Sigmoid colon (tissue), 3 donors: Measurements from ENCODE around the gene IPMK.

Source experiments
- CTCF ChIP-seq, 4 experiments: fragments of 450-650 bp in 3 of 4; fragments of 200-600 bp in 1 of 4; IDR thresholded peaks; one replicate each; pipeline ENCODE4 v1.5.1; 2016 to 2019; ENCODE audit warnings: antibody characterized with exemption in 4 of 4, mild to moderate bottlenecking in 3 of 4, moderate library complexity in 2 of 4
- POLR2A ChIP-seq, 2 donors: fragments of 450-650 bp; IDR thresholded peaks; one replicate each; pipeline ENCODE4 v1.6.1; 2016; ENCODE audit warnings: antibody characterized with exemption in 2 of 2, mild to moderate bottlenecking in 2 of 2, moderate library complexity in 2 of 2

GRCh38 chr10:58175990-58176900 is 91.4 kb downstream of the IPMK start:
- no peak for TF ChIP-seq POLR2A (IDR thresholded peaks at IDR 0.05)
- no peak for TF ChIP-seq CTCF (IDR thresholded peaks at IDR 0.05)
